Stimulated activated CD8-positive, alpha-beta memory T cell treated with anti-CD3 and anti-CD28 coated beads, Interleukin-2, amount 100 ng/mL, for 1 hour (primary cell): ENCODE results near the gene C5orf46.
"Not testable (repeated sequence)": the region's sequence is repeated elsewhere in the genome, so short reads cannot be mapped to it uniquely, and the experiment has no call there.

Source experiments
- DNase-seq, 2 donors: peaks; one replicate each; pipeline ENCODE4 v3.0.0-alpha.2; 2020; ENCODE audit warnings: low read depth in 2 of 2

C5orf46 gene

DNA sequence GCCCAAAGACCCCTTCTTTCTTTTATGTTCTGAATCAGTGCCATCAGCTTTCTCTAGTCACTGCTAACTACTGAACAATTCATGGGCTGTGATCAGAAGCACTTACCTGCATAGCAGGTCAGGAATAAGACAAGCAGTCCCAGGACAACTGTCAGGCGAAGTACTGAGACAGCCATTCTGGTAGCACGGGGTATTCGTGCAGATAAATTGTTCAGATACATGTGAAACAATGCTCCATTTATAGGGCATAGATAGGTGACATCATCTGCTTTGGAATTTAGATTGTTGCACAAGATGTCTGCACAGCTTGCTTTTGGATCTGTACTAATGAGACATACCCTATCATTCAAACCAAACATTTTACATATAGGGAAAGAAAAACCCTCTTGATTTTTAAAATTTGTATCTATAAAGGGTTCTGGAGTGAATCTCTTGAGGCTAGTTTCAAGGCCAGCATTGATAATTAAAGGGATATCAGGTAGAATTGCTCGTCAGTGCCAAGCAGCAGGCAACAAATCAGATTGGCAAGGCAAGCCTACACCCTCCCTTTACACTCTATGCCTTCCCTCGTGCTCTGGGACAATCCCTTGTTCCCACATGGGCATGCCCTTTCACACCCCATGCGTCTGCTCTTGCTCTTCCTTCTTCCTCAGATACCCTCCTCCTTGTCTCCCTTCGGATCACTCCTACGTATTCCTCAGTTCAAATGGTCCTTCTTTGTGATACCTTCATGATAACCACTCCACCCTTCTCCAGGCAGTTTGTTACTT lies at the start of gene C5orf46:
TSS of gene C5orf46 (minus strand) at position 213 of the 770 bp plus-strand sequence. CDS start at position 176, 37 bp downstream.
- no peak for DNase-seq

DNA sequence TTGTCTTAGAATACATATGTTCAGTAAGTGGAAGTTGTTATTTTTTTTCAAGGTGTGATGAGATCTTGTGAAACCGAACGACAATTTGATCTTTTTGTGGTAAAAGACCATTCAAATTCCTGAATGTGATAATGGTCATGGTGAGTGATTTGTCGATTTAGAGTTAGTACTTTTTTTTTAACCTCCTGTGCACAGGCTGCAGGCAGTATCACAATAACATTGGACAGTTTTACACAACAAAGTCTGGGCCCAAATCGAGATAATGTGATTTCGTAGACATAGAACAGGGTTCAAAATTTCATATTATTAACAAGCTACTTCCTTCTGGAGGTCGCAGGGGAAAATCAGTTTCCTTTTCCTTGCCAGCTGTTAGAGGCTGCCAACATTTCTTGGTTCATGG lies 48.6 kb upstream of the C5orf46 start:
- no peak for DNase-seq

GRCh38 chr5:147949711-147950573 lies 43.6 kb upstream of the C5orf46 start:
- no peak for DNase-seq

DNA sequence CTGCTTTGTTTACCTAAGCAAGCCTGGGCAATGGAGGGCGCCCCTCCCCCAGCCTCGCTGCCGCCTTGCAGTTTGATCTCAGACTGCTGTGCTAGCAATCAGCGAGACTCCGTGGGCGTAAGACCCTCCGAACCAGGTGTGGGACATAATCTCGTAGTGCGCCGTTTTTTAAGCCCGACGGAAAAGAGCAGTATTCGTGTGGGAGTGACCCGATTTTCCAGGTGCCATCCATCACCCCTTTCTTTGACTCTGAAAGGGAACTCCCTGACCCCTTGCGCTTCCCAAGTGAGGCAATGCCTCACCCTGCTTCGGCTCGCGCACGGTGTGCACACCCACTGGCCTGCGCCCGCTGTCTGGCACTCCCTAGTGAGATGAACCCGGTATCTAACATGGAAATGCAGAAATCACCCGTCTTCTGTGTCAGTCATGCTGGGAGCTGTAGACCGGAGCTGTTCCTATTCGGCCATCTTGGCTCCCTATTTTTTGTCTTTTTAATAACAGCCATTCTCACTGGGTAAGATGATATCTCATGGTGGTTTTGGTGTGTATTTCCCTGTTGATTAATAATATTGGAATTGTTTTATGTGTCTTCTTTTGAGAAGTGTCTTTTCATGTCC lies 40.4 kb upstream of the C5orf46 start:
- DNase-seq, result not testable (repeated sequence)

- no peak for DNase-seq
Measured at GRCh38 chr5:147939431-147940114, 33.2 kb upstream of the C5orf46 start.

DNA sequence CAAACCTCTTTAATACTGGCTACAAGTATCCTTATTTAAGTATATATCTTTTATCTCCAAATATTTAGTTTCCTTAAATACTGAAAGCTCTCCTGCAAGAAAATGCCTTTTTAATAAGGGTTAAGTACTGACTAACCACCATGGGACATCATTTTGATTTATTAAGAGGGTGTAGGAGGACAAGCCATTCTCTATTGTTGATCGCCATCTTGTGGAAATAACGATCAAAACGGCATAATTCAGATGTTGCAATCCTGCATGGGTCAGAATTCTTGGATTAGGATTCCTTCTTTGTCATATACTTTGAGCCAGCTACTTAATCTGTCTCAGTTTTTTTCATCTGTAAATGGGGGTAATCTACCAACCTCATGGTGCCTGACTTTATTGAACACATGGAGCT lies 28.7 kb upstream of the C5orf46 start:
- no peak for DNase-seq

GRCh38 chr5:147930769-147931168 lies 24.4 kb upstream of the C5orf46 start:
- DNase-seq, result no peak

- no peak for DNase-seq
Measured at GRCh38 chr5:147927901-147928300, 21.6 kb upstream of the C5orf46 start.

DNA sequence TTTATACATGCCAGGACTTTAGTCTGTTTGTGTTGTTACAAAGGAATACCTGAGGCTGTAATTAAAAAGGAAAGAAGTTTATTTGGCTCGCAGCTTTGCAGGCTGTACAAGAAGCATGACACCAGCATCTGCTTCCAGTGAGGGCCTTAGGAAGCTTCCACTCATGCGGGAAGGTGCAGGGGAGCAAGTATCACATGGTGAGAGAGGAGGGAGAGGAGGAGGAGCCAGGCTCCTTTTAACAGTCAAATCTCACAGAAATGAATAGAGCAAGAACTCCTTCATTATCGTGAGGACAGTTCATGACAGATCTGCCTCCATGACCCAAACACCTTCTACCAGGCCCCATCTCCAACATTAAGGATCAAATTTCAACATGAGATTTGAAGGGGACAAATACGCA lies 18.7 kb upstream of the C5orf46 start:
- no peak for DNase-seq

GRCh38 chr5:147921136-147921535 lies 14.8 kb upstream of the C5orf46 start:
- DNase-seq, result no peak

DNA sequence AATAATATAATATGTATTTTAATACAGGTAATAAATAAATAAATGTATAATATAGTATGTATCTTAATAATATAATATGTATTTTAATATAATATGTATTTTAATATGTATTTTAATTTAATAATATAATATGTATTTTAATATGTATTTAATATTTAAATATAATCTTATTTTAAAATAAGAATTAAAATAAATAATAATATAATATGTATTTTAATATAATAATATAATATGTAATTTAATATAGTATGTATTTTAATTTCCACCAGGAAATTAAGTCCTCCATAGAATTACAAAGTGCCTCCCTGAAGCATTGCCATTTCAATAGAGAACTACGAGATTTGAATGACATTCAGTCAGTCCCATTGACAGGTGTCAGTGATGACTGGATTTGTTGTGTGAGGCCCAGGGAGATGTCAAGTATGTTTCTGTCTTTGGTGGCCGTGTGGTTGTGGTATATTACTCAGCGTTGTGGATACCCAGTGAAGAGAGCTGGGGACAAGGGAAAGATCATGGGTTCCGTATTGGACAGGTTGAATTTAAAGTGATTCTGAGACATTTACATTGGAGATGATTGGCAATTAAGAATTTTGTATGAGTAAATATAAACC lies 14.2 kb upstream of the C5orf46 start:
- DNase-seq, result no peak

DNA sequence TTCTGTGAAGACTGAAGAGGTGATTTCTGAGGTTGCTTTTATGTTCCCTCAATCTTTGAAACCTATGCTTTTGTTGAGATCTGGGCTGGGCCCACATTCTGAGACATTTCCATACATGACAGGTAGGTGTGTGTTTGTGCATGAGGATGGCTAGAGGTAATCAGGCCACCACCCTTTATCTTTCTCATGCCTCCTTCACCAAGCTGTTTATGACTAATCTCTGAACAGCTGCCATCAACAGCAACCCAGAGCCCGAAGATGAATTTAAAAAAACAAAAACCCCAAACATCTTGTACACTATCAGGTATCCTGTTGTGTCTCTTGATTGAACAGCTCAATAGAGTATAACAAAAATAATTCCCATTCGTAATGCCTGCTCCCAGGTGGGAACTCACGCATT lies 12.6 kb upstream of the C5orf46 start:
- DNase-seq, result no peak

- no peak for DNase-seq
Measured at GRCh38 chr5:147918101-147918685, 11.9 kb upstream of the C5orf46 start.

- no peak for DNase-seq
Measured at GRCh38 chr5:147913786-147914185, 7.4 kb upstream of the C5orf46 start.

DNA sequence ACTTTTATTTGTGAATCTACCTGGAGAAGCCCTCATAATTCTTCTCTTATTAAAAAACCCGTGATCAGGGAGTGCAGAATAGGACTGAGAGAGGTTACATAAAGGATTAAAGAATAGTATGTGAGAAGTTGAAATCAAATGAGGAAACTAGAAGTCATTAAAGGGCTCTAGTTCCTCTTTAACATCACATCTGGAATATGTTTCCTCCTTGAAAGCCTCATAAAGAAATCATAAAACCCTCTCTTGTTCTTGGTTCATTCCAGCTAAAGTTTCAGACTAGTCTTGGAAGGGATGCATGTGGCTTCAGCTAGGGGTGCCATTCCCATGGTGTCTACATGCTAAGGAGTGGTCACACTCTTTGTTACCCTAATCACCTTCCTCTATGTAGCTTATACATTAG lies 5.7 kb upstream of the C5orf46 start:
- no peak for DNase-seq

- no peak for DNase-seq
Measured at GRCh38 chr5:147911427-147911826, 5.1 kb upstream of the C5orf46 start.

GRCh38 chr5:147904110-147904509 lies 2.2 kb downstream of the C5orf46 start:
- DNase-seq, result no peak

GRCh38 chr5:147902609-147903115 lies 3.7 kb downstream of the C5orf46 start:
- DNase-seq, result no peak

DNA sequence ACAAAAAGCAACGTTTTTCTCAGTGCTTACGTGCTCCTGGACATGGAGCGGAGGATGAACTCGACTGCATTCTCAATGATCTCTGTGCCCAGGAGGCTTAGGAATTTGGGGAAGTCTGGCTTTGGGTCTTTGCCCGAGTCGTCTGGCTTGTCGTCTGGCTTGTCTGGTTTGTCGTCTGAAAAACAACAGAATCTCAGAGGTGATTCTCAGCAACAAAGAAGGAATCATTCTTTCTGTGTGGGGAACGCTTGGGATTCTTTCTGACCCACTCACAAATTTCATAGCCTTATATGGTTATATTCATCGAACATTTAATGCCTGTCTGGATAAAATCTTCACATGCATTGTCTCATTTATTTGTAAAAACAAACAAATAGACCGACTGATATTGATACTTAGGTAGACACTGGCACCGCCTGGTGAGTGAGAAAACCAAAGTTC lies 4.7 kb downstream of the C5orf46 start:
- no peak for DNase-seq

- no peak for DNase-seq
Measured at GRCh38 chr5:147898875-147899401, 7.4 kb downstream of the C5orf46 start.

- no peak for DNase-seq
Measured at GRCh38 chr5:147895864-147896263, 10.5 kb downstream of the C5orf46 start.
